Keratinocyte (primary cell): ENCODE measurements around the gene ANO10. TPM values are rescaled to one million over a fixed set of nuclear protein-coding genes. Genes with fewer than 3 reads are reported as not detected.

ENCODE experiments used
- DNase-seq: peaks from one replicate; pipeline ENCODE4 v3.0.0-alpha.2; 2011; ENCODE audit warnings: low read depth, missing footprints, low spot score
- FAIRE-seq: peaks from 2 replicates; lab custom pipeline; 2011; peaks lifted over from hg19 to GRCh38; lab: Jason Lieb, UNC
- H2AFZ ChIP-seq: 2 replicates; pipeline ENCODE4 v1.6.0; 2012; ENCODE audit warnings: low read length, control low read depth, inconsistent platforms; ENCODE audit not compliant: control insufficient read depth
- H3K27ac ChIP-seq: 2 replicates; pipeline ENCODE4 v1.5.1; 2011; ENCODE audit warnings: low read length; ENCODE audit not compliant: control insufficient read depth, insufficient read depth
- H3K27me3 ChIP-seq: 3 replicates; pipeline ENCODE4 v1.6.0; 2011; ENCODE audit warnings: low read length; ENCODE audit not compliant: control insufficient read depth, insufficient read depth; ENCODE audit errors: extremely low read depth
- H3K36me3 ChIP-seq, 2 experiments: 2 replicates in 1 of 2; 3 replicates in 1 of 2; pipeline ENCODE4 v1.5.1; 2011; ENCODE audit warnings: low read length in 2 of 2, mild to moderate bottlenecking in 1 of 2; ENCODE audit not compliant: control insufficient read depth in 2 of 2, insufficient read depth in 2 of 2; ENCODE audit errors: extremely low read depth in 1 of 2
- H3K4me1 ChIP-seq: 3 replicates; pipeline ENCODE4 v1.5.1; 2011; ENCODE audit warnings: low read length; ENCODE audit not compliant: control insufficient read depth, insufficient read depth; ENCODE audit errors: extremely low read depth
- H3K4me2 ChIP-seq: 3 replicates; pipeline ENCODE4 v1.6.0; 2011; ENCODE audit warnings: low read depth, low read length; ENCODE audit not compliant: control insufficient read depth, insufficient read depth; ENCODE audit errors: extremely low read depth
- H3K4me3 ChIP-seq, 3 experiments: fragments of 200-600 bp in 1 of 3; sonication (generic) in 1 of 3; 2 replicates in 2 of 3; 3 replicates in 1 of 3; pipeline ENCODE4 v1.5.1; 2011 to 2016; ENCODE audit warnings: low read length in 3 of 3, mild to moderate bottlenecking in 3 of 3, control low read depth in 2 of 3, inconsistent platforms in 1 of 3, low read depth in 1 of 3, mixed read lengths in 1 of 3, mixed run types in 1 of 3, moderate library complexity in 1 of 3; ENCODE audit not compliant: control insufficient read depth in 2 of 3, insufficient read depth in 2 of 3; ENCODE audit errors: extremely low read depth in 1 of 3
- H3K79me2 ChIP-seq: 2 replicates; pipeline ENCODE4 v1.6.0; 2012; ENCODE audit warnings: low read length; ENCODE audit not compliant: control insufficient read depth, insufficient read depth
- H3K9ac ChIP-seq: 3 replicates; pipeline ENCODE4 v1.6.0; 2011; ENCODE audit warnings: low read length; ENCODE audit not compliant: control insufficient read depth, insufficient read depth; ENCODE audit errors: extremely low read depth
- H3K9me1 ChIP-seq: 3 replicates; pipeline ENCODE4 v1.6.0; 2011; ENCODE audit warnings: low read length; ENCODE audit not compliant: control insufficient read depth, insufficient read depth; ENCODE audit errors: extremely low read depth
- H3K9me3 ChIP-seq: 2 replicates; pipeline ENCODE4 v1.5.1; 2012; ENCODE audit warnings: low read depth, low read length; ENCODE audit not compliant: control insufficient read depth
- H4K20me1 ChIP-seq: 3 replicates; pipeline ENCODE4 v1.6.0; 2011; ENCODE audit warnings: low read length; ENCODE audit not compliant: control insufficient read depth, insufficient read depth; ENCODE audit errors: extremely low read depth
- CTCF ChIP-seq, 3 experiments: IDR thresholded peaks in 1 of 3; conservative IDR thresholded peaks in 1 of 3; optimal IDR thresholded peaks in 1 of 3; 2 replicates in 2 of 3; 3 replicates in 1 of 3; pipeline versions ENCODE3 to v1.5.1; 2011; ENCODE audit warnings: low read length in 3 of 3, mild to moderate bottlenecking in 3 of 3, moderate library complexity in 2 of 3, control low read depth in 1 of 3, inconsistent platforms in 1 of 3; ENCODE audit not compliant: insufficient read depth in 2 of 3; ENCODE audit errors: extremely low read depth in 1 of 3
- EZH2 ChIP-seq: IDR thresholded peaks from one replicate; pipeline ENCODE4 v1.6.1; 2012; ENCODE audit warnings: inconsistent platforms, mild to moderate bottlenecking, low read length, moderate library complexity
- dilution Hi-C: fragments of 300-500 bp; cut with MboI; formaldehyde crosslinking; loops from one replicate; pipeline ENCODE4 v1.7.0; 2020; ENCODE audit warnings: low sequenced_read_pairs; ENCODE audit not compliant: extremely low pct_ligation_motif_present
- polyA plus RNA-seq, 5 experiments: library from polyadenylated mRNA; depleted of rRNA in 3 of 5; stranded (reverse) in 3 of 5; stranded (forward) in 1 of 5; unstranded in 1 of 5; fragments of >200 nt; gene quantifications; 1 replicate in 1 of 5; 2 replicates in 3 of 5; 3 replicates in 1 of 5; pipeline versions ENCODE4 v1.2.1 to v1.2.3, GENCODE V29; 2011 to 2012; ENCODE audit warnings: missing spikeins in 2 of 5, low read depth in 1 of 5, low replicate concordance in 1 of 5

The ANO10 gene
- polyA plus RNA-seq, 1 donor (not counting 4 experiments of a cell fraction or from before 2014, with no cell fraction given): 48.8 TPM

- no peaks in the 10 kb centered on the region for H3K9me3 ChIP-seq
- DNase-seq (no peak), FAIRE-seq (no peak)
- TF ChIP-seq CTCF (optimal IDR thresholded peaks at IDR 0.05 in 1 of 3, IDR thresholded peaks at IDR 0.05 in 1 of 3, conservative IDR thresholded peaks at IDR 0.05 in 1 of 3; ENCODE audit: extremely low read depth in 1 of 3, insufficient read depth in 2 of 3, low read length in 3 of 3) (no peak), EZH2 (no peak)
- H3K9ac ChIP-seq: no peak overlapping the region
- H3K4me3 ChIP-seq: no peak overlapping the region
- H3K79me2 ChIP-seq: no peaks in the 10 kb centered on the region
- H3K4me1 ChIP-seq: peaks cover 21% of the 10 kb centered on the region
- no peak overlapping the region for H2AFZ ChIP-seq
- H3K9me1 ChIP-seq: no peaks in the 10 kb centered on the region
- H3K27me3 ChIP-seq: no peaks in the 10 kb centered on the region
- H3K4me2 ChIP-seq: peak overlapping the region; percentile 37
- no peaks in the 10 kb centered on the region for H3K36me3 ChIP-seq
- H4K20me1 ChIP-seq: no peaks in the 10 kb centered on the region
- dilution Hi-C loops: no loop called here
- H3K27ac ChIP-seq: peak overlapping the region; percentile 2
These were observed 123.9 kb downstream of the ANO10 start for GRCh38 chr3:43497905-43498365.

GRCh38 chr3:43497422-43497821 lies 124.4 kb downstream of the ANO10 start:
- DNase-seq (no peak), FAIRE-seq (no peak)
- Histone ChIP-seq H3K79me2 (no peaks in the 10 kb centered on the region), H3K4me3 (no peak overlapping the region), H3K4me1 (peaks cover 21% of the 10 kb centered on the region), H3K36me3 (no peaks in the 10 kb centered on the region), H3K27me3 (no peaks in the 10 kb centered on the region), H4K20me1 (no peaks in the 10 kb centered on the region), H3K9me1 (no peaks in the 10 kb centered on the region), H2AFZ (no peak overlapping the region), H3K9ac (no peak overlapping the region), H3K4me2 (no peak overlapping the region), H3K9me3 (no peaks in the 10 kb centered on the region), H3K27ac (peak overlapping the region; percentile 54)
- dilution Hi-C loops: no loop called here
- TF ChIP-seq EZH2 (no peak), CTCF (optimal IDR thresholded peaks at IDR 0.05 in 1 of 3, IDR thresholded peaks at IDR 0.05 in 1 of 3, conservative IDR thresholded peaks at IDR 0.05 in 1 of 3; ENCODE audit: extremely low read depth in 1 of 3, insufficient read depth in 2 of 3, low read length in 3 of 3) (no peak)
